22Rv1 (cell line): ENCODE data around the gene SLBP.

ENCODE experiments used
- CTCF ChIP-seq: fragments of 450-650 bp; IDR thresholded peaks from 2 replicates; pipeline ENCODE4 v1.5.1; 2017; ENCODE audit warnings: mild to moderate bottlenecking
- ZFX ChIP-seq: fragments of 450-650 bp; IDR thresholded peaks from 2 replicates; pipeline ENCODE4 v1.6.1; 2017; ENCODE audit warnings: antibody characterized with exemption, borderline replicate concordance

GRCh38 chr4:1683261-1683735 lies 28.8 kb downstream of the SLBP start:
- no peak for TF ChIP-seq CTCF
- no peak for TF ChIP-seq ZFX
